Ascending aorta (tissue), 2 donors: ENCODE results near the gene CKS1B. TPM values are rescaled to one million over a fixed set of nuclear protein-coding genes. Genes with fewer than 3 reads are reported as not detected.
A peak's percentile ranks its signal among the peaks of the same experiment; 100 is the strongest.

Source experiments
- DNase-seq, 2 donors: peaks; one replicate each; pipeline ENCODE4 v3.0.0-alpha.2; 2019; ENCODE audit warnings: low spot score in 2 of 2
- H3K27ac ChIP-seq, 2 donors: fragments of 200-600 bp; sonication (generic); one replicate each; pipeline ENCODE4 v1.5.1; 2016 to 2017; ENCODE audit warnings: mild to moderate bottlenecking in 1 of 2
- H3K27me3 ChIP-seq: fragments of 200-600 bp; sonication (generic); one replicate; pipeline ENCODE4 v1.5.1; 2017
- H3K36me3 ChIP-seq, 2 donors: fragments of 200-600 bp; sonication (generic); one replicate each; pipeline ENCODE4 v1.5.1; 2016
- H3K4me1 ChIP-seq, 2 donors: fragments of 200-600 bp; sonication (generic); one replicate each; pipeline ENCODE4 v1.5.1; 2016 to 2017; ENCODE audit warnings: mild to moderate bottlenecking in 1 of 2
- H3K4me3 ChIP-seq, 2 donors: fragments of 200-600 bp; sonication (generic); one replicate each; pipeline ENCODE4 v1.5.1; 2016 to 2017; ENCODE audit warnings: mild to moderate bottlenecking in 1 of 2
- H3K9me3 ChIP-seq, 2 donors: fragments of 200-600 bp; sonication (generic); one replicate each; pipeline ENCODE4 v1.5.1; 2016
- CTCF ChIP-seq, 3 experiments: fragments of 200-600 bp in 2 of 3; fragments of 450-650 bp in 1 of 3; sonication (generic) in 2 of 3; IDR thresholded peaks; one replicate each; pipeline ENCODE4 v1.5.1; 2016 to 2019; ENCODE audit warnings: antibody characterized with exemption in 3 of 3, mild to moderate bottlenecking in 1 of 3, moderate library complexity in 1 of 3
- intact Hi-C: fragments of 100-400 bp; cut with DNase I; formaldehyde crosslinking; loops from one replicate; pipeline ENCODE4 v1.15.1; 2023
- total RNA-seq: library from RNA; depleted of rRNA; stranded (reverse); fragments of >200 nt; gene quantifications from one replicate; pipeline ENCODE4 v1.1.0, GENCODE V29; 2016

Gene CKS1B
- total RNA-seq, 1 donor from 2014 or later, result 40.4 TPM

GRCh38 chr1:154952664-154953063 is 21.8 kb upstream of the CKS1B start:
- Histone ChIP-seq H3K27me3 (no peaks in the 10 kb centered on the region), H3K4me1 (peaks cover 15 to 38% of the 10 kb centered on the region in 2 donors), H3K4me3 (no peak overlapping the region), H3K27ac (no peak overlapping the region), H3K9me3 (no peaks in the 10 kb centered on the region), H3K36me3 (peaks cover 21 to 23% of the 10 kb centered on the region in 2 donors)
- DNase-seq, result no peak
- intact Hi-C loops, result no loop called here
- TF ChIP-seq CTCF (IDR thresholded peaks at IDR 0.05), result no peak

GRCh38 chr1:154953611-154954038 is 20.9 kb upstream of the CKS1B start:
- DNase-seq, result no peak
- H3K9me3 ChIP-seq, result no peaks in the 10 kb centered on the region
- peaks cover 15 to 38% of the 10 kb centered on the region in 2 donors for H3K4me1 ChIP-seq
- peaks cover 19 to 24% of the 10 kb centered on the region in 2 donors for H3K36me3 ChIP-seq
- TF ChIP-seq CTCF (IDR thresholded peaks at IDR 0.05), result no peak
- H3K27ac ChIP-seq, result no peak overlapping the region
- peak overlapping the region in 1 of 2 donors; percentile 68 for H3K4me3 ChIP-seq
- H3K27me3 ChIP-seq, result no peaks in the 10 kb centered on the region
- intact Hi-C loops, result no loop called here

GRCh38 chr1:154954541-154954940 is 19.9 kb upstream of the CKS1B start:
- no peak for TF ChIP-seq CTCF (IDR thresholded peaks at IDR 0.05)
- Histone ChIP-seq H3K4me3 (peak overlapping the region; percentile 68 to 70), H3K27ac (peak overlapping the region; percentile 65 to 83), H3K9me3 (no peaks in the 10 kb centered on the region), H3K4me1 (peaks cover 15 to 38% of the 10 kb centered on the region in 2 donors), H3K27me3 (no peaks in the 10 kb centered on the region), H3K36me3 (peaks cover 25 to 33% of the 10 kb centered on the region in 2 donors)
- intact Hi-C loops, result no loop called here
- no peak for DNase-seq

- DNase-seq, result peak; percentile 71 to 87
Observed at GRCh38 chr1:154955039-154955717, 19.3 kb upstream of the CKS1B start.

More at GRCh38 chr1:154955039-154955717, 19.3 kb upstream of the CKS1B start:
- Histone ChIP-seq H3K27ac (peak overlapping the region; percentile 65 to 83), H3K36me3 (peaks cover 23 to 34% of the 10 kb centered on the region in 2 donors), H3K4me1 (peaks cover 15 to 39% of the 10 kb centered on the region in 2 donors), H3K27me3 (no peaks in the 10 kb centered on the region), H3K9me3 (no peaks in the 10 kb centered on the region), H3K4me3 (peak overlapping the region; percentile 68 to 70)
- intact Hi-C loops, result loop anchor here (5.0 kb wide), 1 partner anchor 107 kb away; the partner anchor contains the start of gene EFNA4
- TF ChIP-seq CTCF (IDR thresholded peaks at IDR 0.05), result no peak
